Glomerular visceral epithelial cell (primary cell): ENCODE measurements around the gene RHOF.
"Not testable (repeated sequence)": the region's sequence is repeated elsewhere in the genome, so short reads cannot be mapped to it uniquely, and the experiment has no call there.

Experiments used
- DNase-seq: peaks from one replicate; pipeline ENCODE4 v3.0.0-alpha.2; 2016; ENCODE audit errors: extremely low spot score

RHOF gene

DNA sequence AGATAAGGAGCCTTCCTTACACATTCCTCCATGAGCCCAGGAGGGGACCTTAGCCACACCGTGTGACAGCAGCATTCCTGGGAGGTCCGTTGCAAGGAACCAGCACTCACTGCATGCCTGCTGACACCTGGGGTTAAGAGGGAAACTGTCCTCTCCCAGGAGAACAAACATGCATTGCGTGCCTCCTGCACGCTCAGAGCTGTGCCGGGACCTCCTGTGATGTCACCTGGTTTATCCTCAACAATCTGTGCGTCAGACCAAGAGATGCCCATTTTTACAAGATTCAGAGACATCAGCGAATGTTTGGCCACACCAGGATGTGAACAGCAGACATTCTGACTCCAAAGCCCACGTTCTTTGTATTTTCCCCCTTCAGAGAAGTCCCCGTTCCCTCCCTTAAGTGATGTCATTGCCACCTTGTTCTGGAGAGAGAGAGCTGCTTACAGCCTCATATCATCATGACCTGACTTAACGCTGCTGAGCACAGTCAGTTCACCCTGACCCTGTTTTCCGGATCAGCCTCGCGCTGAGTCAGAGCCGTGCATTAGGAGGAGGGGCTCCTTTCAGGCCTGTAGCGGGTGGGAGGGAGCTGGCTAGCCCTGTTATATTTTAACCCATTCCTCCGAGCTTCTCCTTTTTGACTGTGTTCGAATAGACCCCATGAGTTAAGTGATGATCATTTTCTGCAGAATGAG, 44.8 kb downstream of the RHOF start:
- DNase-seq, result peak; percentile 82

DNA sequence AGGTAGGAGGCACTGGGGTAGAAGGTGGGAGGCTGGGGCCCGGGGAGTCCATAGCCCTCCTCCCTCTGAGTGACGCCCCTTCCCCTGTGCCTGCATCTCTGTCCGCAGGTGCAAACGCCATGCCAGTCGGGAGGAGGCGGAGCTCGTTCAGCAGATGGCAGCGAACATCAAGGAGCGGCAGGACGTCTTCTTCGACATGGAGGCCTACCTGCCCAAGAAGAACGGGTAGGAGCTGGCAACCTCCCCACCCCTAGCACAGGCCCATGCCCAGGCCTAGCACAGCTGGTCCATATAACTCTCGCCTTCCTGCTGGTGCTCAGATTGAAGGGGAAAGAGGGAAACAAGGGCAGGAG, 45.3 kb downstream of the RHOF start:
- no peak for DNase-seq

DNA sequence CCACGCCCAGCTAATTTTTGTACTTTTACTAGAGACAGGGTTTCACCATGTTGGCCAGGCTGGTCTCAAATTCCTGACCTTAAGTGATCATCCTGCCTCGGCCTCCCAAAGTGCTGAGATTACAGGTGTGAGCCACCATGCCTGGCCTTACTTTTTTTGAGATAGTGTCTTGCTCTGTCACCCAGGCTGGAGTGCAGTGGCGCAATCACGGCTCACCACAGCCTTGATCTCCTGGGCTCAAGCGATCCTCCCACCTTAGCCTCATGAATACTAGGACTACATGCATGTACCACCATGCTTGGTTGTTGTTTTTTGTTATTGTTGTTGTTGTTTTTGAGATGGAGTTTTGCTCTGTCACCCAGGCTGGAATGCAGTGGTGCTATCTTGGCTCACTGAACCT, 47.9 kb downstream of the RHOF start:
- DNase-seq, result not testable (repeated sequence)

GRCh38 chr12:121741743-121742142, 51.7 kb downstream of the RHOF start:
- DNase-seq, result no peak

DNA sequence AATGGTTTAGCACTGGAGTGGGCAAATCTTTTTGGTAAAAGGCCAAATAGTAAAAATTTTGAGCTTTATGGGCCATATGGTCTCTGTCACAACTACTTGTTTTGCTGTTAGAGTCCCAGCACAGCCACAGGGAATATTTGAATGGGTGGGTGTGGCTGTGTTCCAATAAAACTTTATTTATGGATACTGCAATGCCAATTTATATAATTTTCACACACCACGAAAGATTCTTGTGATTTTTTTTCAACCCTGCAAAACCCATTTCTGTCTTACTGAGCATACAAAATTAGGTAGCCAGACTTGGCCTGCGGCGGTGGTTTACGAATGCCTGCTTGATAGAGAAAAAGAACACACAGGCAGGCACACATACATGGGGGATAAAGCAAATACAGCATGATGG, 52.6 kb downstream of the RHOF start:
- DNase-seq, result no peak

DNA sequence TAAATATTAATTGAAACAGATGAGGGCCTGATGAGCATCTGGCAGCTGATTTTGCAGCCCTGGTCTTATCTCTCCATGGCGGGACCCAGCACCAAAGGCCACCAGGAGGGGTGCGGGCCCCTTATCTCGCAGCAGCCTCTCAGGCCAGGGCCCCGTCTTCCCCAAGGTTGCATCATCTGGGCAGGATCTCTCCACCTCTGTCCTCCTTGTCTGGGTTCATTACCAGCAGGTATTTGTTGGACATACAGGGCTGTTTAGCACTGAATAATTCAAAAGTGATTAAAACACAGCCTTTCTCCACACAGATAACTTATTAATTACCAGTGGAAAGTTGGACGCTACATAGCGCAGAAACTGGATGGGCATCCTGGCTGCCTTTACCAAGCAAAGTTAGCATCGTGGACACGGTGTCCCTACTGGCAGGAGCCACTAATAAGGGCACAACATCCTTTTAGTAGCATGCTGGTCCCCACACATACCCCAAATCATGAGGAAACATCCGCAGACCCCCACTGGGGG, 55.1 kb downstream of the RHOF start:
- DNase-seq, result no peak

DNA sequence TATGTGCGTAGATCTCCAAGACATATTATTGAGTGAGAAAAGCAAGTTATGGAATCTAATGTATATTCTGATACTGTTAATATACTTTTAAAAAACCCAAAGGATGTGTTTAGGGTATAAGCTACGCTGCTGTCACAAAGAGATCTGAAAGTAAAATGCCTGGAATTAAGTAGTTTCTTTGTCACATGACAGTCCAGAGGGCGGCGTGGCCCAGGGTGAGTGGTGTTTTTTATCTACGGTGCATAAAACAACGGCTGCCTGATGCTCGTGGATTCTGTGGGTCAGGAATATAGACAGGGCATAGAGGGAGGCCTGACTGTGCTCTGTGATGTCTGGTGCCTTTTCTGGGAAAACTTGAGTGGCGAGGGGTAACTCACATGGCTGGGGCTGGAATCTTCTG, 59.6 kb downstream of the RHOF start:
- no peak for DNase-seq

- DNase-seq, result no peak
Measured at GRCh38 chr12:121731473-121731872, 62.0 kb downstream of the RHOF start.

- no peak for DNase-seq
Measured at GRCh38 chr12:121729021-121729420, 64.5 kb downstream of the RHOF start.
